DOHH2 (cell line): Measurements from ENCODE around the gene SLC4A1.

Experiments used
- H3F3A ChIP-seq: fragments of 200-600 bp; sonication (generic), shearing (Covaris generic); 2 replicates; pipeline ENCODE4 v1.6.0; 2016; ENCODE audit warnings: antibody characterized with exemption, mild to moderate bottlenecking; ENCODE audit not compliant: control insufficient read depth, insufficient read depth
- H3K27ac ChIP-seq: fragments of 200-600 bp; sonication (generic); 2 replicates; pipeline ENCODE4 v1.5.1; 2014; ENCODE audit warnings: low read depth, mild to moderate bottlenecking, low read length, moderate library complexity
- H3K27me3 ChIP-seq: fragments of 200-600 bp; sonication (generic); 2 replicates; pipeline ENCODE4 v1.6.1; 2014; ENCODE audit warnings: mild to moderate bottlenecking, low read length, mixed read lengths; ENCODE audit not compliant: control insufficient read depth
- H3K36me3 ChIP-seq: fragments of 200-600 bp; sonication (generic); 2 replicates; pipeline ENCODE4 v1.6.1; 2014; ENCODE audit warnings: mild to moderate bottlenecking, low read length, moderate library complexity, mixed read lengths; ENCODE audit not compliant: control insufficient read depth
- H3K4me1 ChIP-seq: fragments of 200-600 bp; sonication (generic); 2 replicates; pipeline ENCODE4 v1.6.1; 2014; ENCODE audit warnings: mild to moderate bottlenecking, low read length, mixed read lengths; ENCODE audit not compliant: control insufficient read depth
- H3K4me2 ChIP-seq: fragments of 200-600 bp; sonication (generic); 2 replicates; pipeline ENCODE4 v1.6.0; 2014; ENCODE audit warnings: mild to moderate bottlenecking, low read length, moderate library complexity
- H3K4me3 ChIP-seq: fragments of 200-600 bp; sonication (generic); 2 replicates; pipeline ENCODE4 v1.5.1; 2014; ENCODE audit warnings: mild to moderate bottlenecking, low read length, mixed read lengths
- H3K79me2 ChIP-seq: fragments of 200-600 bp; sonication (generic); 2 replicates; pipeline ENCODE4 v1.6.1; 2014; ENCODE audit warnings: mild to moderate bottlenecking, low read length, mixed read lengths; ENCODE audit not compliant: control insufficient read depth
- H3K9me2 ChIP-seq: fragments of 200-600 bp; sonication (generic); replicated peaks from 2 replicates; pipeline ENCODE4 v1.6.1; 2014; ENCODE audit warnings: mild to moderate bottlenecking, low read length, mixed read lengths; ENCODE audit not compliant: control insufficient read depth
- H3K9me3 ChIP-seq: fragments of 200-600 bp; sonication (generic); 2 replicates; pipeline ENCODE4 v1.6.1; 2014; ENCODE audit warnings: antibody characterized with exemption, low read length, mixed read lengths; ENCODE audit not compliant: control insufficient read depth, insufficient read depth
- H4K20me1 ChIP-seq: fragments of 200-600 bp; sonication (generic); 2 replicates; pipeline ENCODE4 v1.6.0; 2014; ENCODE audit warnings: low read depth, mild to moderate bottlenecking, antibody characterized with exemption, low read length, moderate library complexity; ENCODE audit not compliant: control insufficient read depth, insufficient read depth
- EZH2phosphoT487 ChIP-seq: fragments of 200-600 bp; sonication (generic); IDR thresholded peaks from 2 replicates; pipeline ENCODE4 v1.6.1; 2017; ENCODE audit warnings: borderline replicate concordance, mild to moderate bottlenecking, antibody characterized with exemption, low read length, moderate library complexity, mixed read lengths
- TF ChIP-seq, protein P1 (sequence below): fragments of 200-600 bp; sonication (generic); IDR thresholded peaks from one replicate; pipeline ENCODE4 v1.5.1; 2014; ENCODE audit warnings: antibody characterized with exemption, mild to moderate bottlenecking, low read depth, low read length; ENCODE audit not compliant: poor library complexity, severe bottlenecking

SLC4A1 gene

DNA sequence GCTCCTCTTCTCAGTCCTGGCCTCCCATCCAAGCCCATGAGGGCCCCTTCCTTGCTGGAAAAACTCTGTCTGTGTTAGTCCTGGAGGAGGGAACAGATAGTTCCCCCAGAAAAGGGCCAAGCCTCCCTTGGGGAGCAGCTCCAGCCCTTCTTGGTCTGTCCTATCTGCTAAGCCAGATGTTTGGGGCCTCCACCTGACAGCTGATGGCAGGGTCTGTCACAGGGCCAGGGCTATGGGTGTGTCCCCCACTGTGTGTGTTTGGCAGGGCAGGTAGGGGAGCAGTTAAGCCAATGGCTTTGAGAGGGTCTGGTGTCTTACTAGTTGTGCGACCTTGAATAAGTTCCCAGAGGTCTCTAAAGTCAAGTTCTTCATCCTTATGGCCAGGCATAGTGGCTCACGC, 13.6 kb upstream of the SLC4A1 start:
- peaks cover 13% of the 10 kb centered on the region for H3K4me1 ChIP-seq
- no peaks in the 10 kb centered on the region for H3K79me2 ChIP-seq
- no peaks in the 10 kb centered on the region for H3K36me3 ChIP-seq
- no peaks in the 10 kb centered on the region for H3K9me3 ChIP-seq
- no peak overlapping the region for H3K4me2 ChIP-seq
- H3K9me2 ChIP-seq = no peaks in the 10 kb centered on the region
- peaks cover 25% of the 10 kb centered on the region; the same call in 1 of the 2 replicates for H3K27me3 ChIP-seq
- H3K27ac ChIP-seq = no peak overlapping the region
- H3F3A ChIP-seq = peaks cover 3% of the 10 kb centered on the region; the same call in 1 of the 2 replicates
- no peaks in the 10 kb centered on the region for H4K20me1 ChIP-seq
- TF ChIP-seq, protein P1, sequence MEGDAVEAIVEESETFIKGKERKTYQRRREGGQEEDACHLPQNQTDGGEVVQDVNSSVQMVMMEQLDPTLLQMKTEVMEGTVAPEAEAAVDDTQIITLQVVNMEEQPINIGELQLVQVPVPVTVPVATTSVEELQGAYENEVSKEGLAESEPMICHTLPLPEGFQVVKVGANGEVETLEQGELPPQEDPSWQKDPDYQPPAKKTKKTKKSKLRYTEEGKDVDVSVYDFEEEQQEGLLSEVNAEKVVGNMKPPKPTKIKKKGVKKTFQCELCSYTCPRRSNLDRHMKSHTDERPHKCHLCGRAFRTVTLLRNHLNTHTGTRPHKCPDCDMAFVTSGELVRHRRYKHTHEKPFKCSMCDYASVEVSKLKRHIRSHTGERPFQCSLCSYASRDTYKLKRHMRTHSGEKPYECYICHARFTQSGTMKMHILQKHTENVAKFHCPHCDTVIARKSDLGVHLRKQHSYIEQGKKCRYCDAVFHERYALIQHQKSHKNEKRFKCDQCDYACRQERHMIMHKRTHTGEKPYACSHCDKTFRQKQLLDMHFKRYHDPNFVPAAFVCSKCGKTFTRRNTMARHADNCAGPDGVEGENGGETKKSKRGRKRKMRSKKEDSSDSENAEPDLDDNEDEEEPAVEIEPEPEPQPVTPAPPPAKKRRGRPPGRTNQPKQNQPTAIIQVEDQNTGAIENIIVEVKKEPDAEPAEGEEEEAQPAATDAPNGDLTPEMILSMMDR = no peak
- H3K4me3 ChIP-seq = no peak overlapping the region

DNA sequence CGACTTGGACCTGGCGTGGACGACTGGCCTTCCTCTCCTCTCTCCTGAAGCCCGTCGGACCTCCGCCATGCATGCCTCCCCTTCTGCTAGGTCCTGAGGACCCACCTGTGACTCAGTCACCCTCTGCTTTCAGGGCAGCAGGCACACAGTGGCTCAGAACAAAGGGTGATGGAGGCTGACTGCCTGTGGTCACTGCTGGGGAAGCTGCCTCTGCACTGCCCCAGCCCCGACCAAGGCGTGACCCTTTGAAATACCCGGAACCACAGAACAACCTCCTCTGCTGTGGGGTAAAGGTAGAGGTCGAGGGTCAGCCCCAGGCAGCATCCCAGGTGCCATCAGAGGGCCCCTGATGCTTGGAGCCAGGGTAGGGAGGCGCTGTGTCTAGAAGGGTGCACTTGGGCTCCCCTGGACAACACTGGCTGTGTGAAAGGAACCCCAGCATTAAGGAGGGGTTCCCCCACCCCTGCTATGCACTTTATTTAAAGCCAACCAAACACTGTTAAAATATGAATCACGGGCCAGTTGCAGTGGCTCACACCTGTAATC, 12.5 kb upstream of the SLC4A1 start:
- H3K4me1 ChIP-seq = peaks cover 13% of the 10 kb centered on the region
- peaks cover 3% of the 10 kb centered on the region; the same call in 1 of the 2 replicates for H3F3A ChIP-seq
- H3K9me3 ChIP-seq = no peaks in the 10 kb centered on the region
- no peak for TF ChIP-seq EZH2phosphoT487
- TF ChIP-seq, protein P1 = no peak
- no peak overlapping the region for H3K4me3 ChIP-seq
- peak overlapping the region; percentile 27; the same call in 1 of the 2 replicates for H3K4me2 ChIP-seq
- no peaks in the 10 kb centered on the region for H3K9me2 ChIP-seq
- H3K27me3 ChIP-seq = peaks cover 25% of the 10 kb centered on the region; the same call in 1 of the 2 replicates
- H3K36me3 ChIP-seq = no peaks in the 10 kb centered on the region
- H3K79me2 ChIP-seq = no peaks in the 10 kb centered on the region
- no peaks in the 10 kb centered on the region for H4K20me1 ChIP-seq
- no peak overlapping the region for H3K27ac ChIP-seq

- peaks cover 13% of the 10 kb centered on the region for H3K4me1 ChIP-seq
- H4K20me1 ChIP-seq = no peaks in the 10 kb centered on the region
- no peak for TF ChIP-seq EZH2phosphoT487
- TF ChIP-seq, protein P1 = no peak
- peaks cover 3% of the 10 kb centered on the region; the same call in 1 of the 2 replicates for H3F3A ChIP-seq
- peak overlapping the region; percentile 27; the same call in 1 of the 2 replicates for H3K4me2 ChIP-seq
- no peaks in the 10 kb centered on the region for H3K36me3 ChIP-seq
- H3K79me2 ChIP-seq = no peaks in the 10 kb centered on the region
- H3K9me2 ChIP-seq = no peaks in the 10 kb centered on the region
- H3K27ac ChIP-seq = no peak overlapping the region
- H3K27me3 ChIP-seq = peaks cover 25% of the 10 kb centered on the region; the same call in 1 of the 2 replicates
- H3K9me3 ChIP-seq = no peaks in the 10 kb centered on the region
- H3K4me3 ChIP-seq = no peak overlapping the region
Measured at GRCh38 chr17:44279666-44280391, 11.9 kb upstream of the SLC4A1 start.
